OCI-LY7 (cell line): ENCODE results near the gene NARS2. TPM values are rescaled to one million over a fixed set of nuclear protein-coding genes. Genes with fewer than 3 reads are reported as not detected.

Experiments used
- BruUV-seq: library from RNA; stranded (reverse); fragments of 400-500 nt; replicated peaks from 2 replicates; lab custom pipeline; 2021; lab: Mats Ljungman, UMichigan
- CTCF ChIA-PET: fragments of 300-600 bp; sonication (Branson Sonifier 250); formaldehyde crosslinking; loops from one replicate; lab custom pipeline; 2022; ENCODE audit warnings: antibody characterized with exemption; ENCODE audit not compliant: unreplicated experiment; lab: Charles Lee
- POLR2A ChIA-PET: fragments of 300-600 bp; sonication (Branson Sonifier 250); formaldehyde crosslinking; loops from one replicate; lab custom pipeline; 2022; ENCODE audit warnings: antibody characterized with exemption; lab: Charles Lee
- DNase-seq: peaks from one replicate; pipeline ENCODE4 v3.0.0-alpha.2; 2015; ENCODE audit warnings: low spot score
- H2AFZ ChIP-seq: fragments of 200-600 bp; sonication (generic), shearing (Covaris generic); 2 replicates; pipeline ENCODE4 v1.6.1; 2014; ENCODE audit warnings: mild to moderate bottlenecking, antibody characterized with exemption, low read length, moderate library complexity
- H3K27ac ChIP-seq: fragments of 200-600 bp; sonication (generic); 2 replicates; pipeline ENCODE4 v1.5.1; 2014; ENCODE audit warnings: mixed run types, low read depth, mild to moderate bottlenecking, moderate library complexity, low read length, inconsistent platforms; ENCODE audit not compliant: poor library complexity, severe bottlenecking
- H3K36me3 ChIP-seq: fragments of 200-600 bp; sonication (generic); 2 replicates; pipeline ENCODE4 v1.6.1; 2014; ENCODE audit warnings: mild to moderate bottlenecking, antibody characterized with exemption, low read length, moderate library complexity, mixed read lengths; ENCODE audit not compliant: insufficient read depth
- H3K4me1 ChIP-seq: fragments of 200-600 bp; sonication (generic); 2 replicates; pipeline ENCODE4 v1.5.1; 2014; ENCODE audit warnings: mild to moderate bottlenecking, low read length; ENCODE audit not compliant: insufficient read depth, poor library complexity, severe bottlenecking
- H3K4me2 ChIP-seq: fragments of 200-600 bp; sonication (generic); 2 replicates; pipeline ENCODE4 v1.6.1; 2014; ENCODE audit warnings: mild to moderate bottlenecking, low read length
- H3K4me3 ChIP-seq: fragments of 200-600 bp; sonication (generic); 2 replicates; pipeline ENCODE4 v1.5.1; 2014; ENCODE audit warnings: mild to moderate bottlenecking, low read depth, low read length; ENCODE audit not compliant: poor library complexity, severe bottlenecking
- H3K79me2 ChIP-seq: fragments of 200-600 bp; sonication (generic); 2 replicates; pipeline ENCODE4 v1.6.1; 2016; ENCODE audit warnings: low read depth, mild to moderate bottlenecking, low read length, moderate library complexity, mixed read lengths; ENCODE audit not compliant: insufficient read depth
- H3K9me2 ChIP-seq: fragments of 200-600 bp; sonication (generic); 2 replicates; pipeline ENCODE4 v1.6.1; 2016; ENCODE audit warnings: mild to moderate bottlenecking, low read length, mixed read lengths; ENCODE audit not compliant: insufficient read depth
- H3K9me3 ChIP-seq: fragments of 200-600 bp; sonication (generic); 2 replicates; pipeline ENCODE4 v1.6.1; 2014; ENCODE audit warnings: mild to moderate bottlenecking, mixed run types, low read length, mixed read lengths
- H4K20me1 ChIP-seq: fragments of 200-600 bp; sonication (generic); 2 replicates; pipeline ENCODE4 v1.6.1; 2014; ENCODE audit warnings: mild to moderate bottlenecking, antibody characterized with exemption, low read length, moderate library complexity, mixed read lengths; ENCODE audit not compliant: insufficient read depth
- EZH2phosphoT487 ChIP-seq: fragments of 200-600 bp; sonication (generic); IDR thresholded peaks from 2 replicates; pipeline ENCODE4 v1.6.1; 2018; ENCODE audit warnings: low read depth, borderline replicate concordance, mild to moderate bottlenecking, mixed run types, antibody characterized with exemption, low read length, moderate library complexity, mixed read lengths
- intact Hi-C: fragments of 100-400 bp; cut with micrococcal nuclease; formaldehyde crosslinking; loops from one replicate; pipeline ENCODE4 v1.10.0; 2022; ENCODE audit not compliant: unreplicated experiment
- total RNA-seq, 2 experiments: library from RNA; depleted of rRNA in 1 of 2; stranded (reverse); fragments of >200 nt in 1 of 2; shearing (Covaris generic) in 1 of 2; gene quantifications; 2 replicates each; pipeline ENCODE4 v1.2.3, GENCODE V29; 2014 to 2022
- TF ChIP-seq, protein P1 (sequence below): fragments of 200-600 bp; sonication (generic); conservative IDR thresholded peaks from 2 replicates; pipeline ENCODE4 v1.5.1; 2014; ENCODE audit warnings: mild to moderate bottlenecking, antibody characterized with exemption, low read length, moderate library complexity, mixed read lengths

NARS2 gene
- total RNA-seq, 2 experiments from 2014 or later: 28.1 to 29.2 TPM

GRCh38 chr11:78428266-78428636 lies 146.4 kb downstream of the NARS2 start:
- no peak for DNase-seq
- intact Hi-C loops: no loop called here
- no peaks in the 10 kb centered on the region for H3K9me3 ChIP-seq
- no peak overlapping the region for H3K27ac ChIP-seq
- CTCF ChIA-PET: no interaction called here
- H3K36me3 ChIP-seq: no peaks in the 10 kb centered on the region
- POLR2A ChIA-PET: interaction anchor here (0.5 to 2.0 kb wide), 3 partner anchors 11 to 560 kb away, joined by 4 to 6 read pairs (median 4); partner anchors contain the start of gene NARS2
- H2AFZ ChIP-seq: peak overlapping the region; percentile 15; the same call in 1 of the 2 replicates
- no TSS peak for BruUV-seq
- H3K4me1 ChIP-seq: peaks cover 35% of the 10 kb centered on the region
- H3K4me3 ChIP-seq: no peak overlapping the region
- H3K9me2 ChIP-seq: no peaks in the 10 kb centered on the region
- peak overlapping the region; percentile 27; the same call in 1 of the 2 replicates for H3K4me2 ChIP-seq
- TF ChIP-seq, protein P1, sequence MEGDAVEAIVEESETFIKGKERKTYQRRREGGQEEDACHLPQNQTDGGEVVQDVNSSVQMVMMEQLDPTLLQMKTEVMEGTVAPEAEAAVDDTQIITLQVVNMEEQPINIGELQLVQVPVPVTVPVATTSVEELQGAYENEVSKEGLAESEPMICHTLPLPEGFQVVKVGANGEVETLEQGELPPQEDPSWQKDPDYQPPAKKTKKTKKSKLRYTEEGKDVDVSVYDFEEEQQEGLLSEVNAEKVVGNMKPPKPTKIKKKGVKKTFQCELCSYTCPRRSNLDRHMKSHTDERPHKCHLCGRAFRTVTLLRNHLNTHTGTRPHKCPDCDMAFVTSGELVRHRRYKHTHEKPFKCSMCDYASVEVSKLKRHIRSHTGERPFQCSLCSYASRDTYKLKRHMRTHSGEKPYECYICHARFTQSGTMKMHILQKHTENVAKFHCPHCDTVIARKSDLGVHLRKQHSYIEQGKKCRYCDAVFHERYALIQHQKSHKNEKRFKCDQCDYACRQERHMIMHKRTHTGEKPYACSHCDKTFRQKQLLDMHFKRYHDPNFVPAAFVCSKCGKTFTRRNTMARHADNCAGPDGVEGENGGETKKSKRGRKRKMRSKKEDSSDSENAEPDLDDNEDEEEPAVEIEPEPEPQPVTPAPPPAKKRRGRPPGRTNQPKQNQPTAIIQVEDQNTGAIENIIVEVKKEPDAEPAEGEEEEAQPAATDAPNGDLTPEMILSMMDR: no peak
- no peak for TF ChIP-seq EZH2phosphoT487
- 0 out of 2 replicates have a peak, but pooled peaks cover 3% of the 10 kb centered on the region for H4K20me1 ChIP-seq
- no peaks in the 10 kb centered on the region for H3K79me2 ChIP-seq

DNA sequence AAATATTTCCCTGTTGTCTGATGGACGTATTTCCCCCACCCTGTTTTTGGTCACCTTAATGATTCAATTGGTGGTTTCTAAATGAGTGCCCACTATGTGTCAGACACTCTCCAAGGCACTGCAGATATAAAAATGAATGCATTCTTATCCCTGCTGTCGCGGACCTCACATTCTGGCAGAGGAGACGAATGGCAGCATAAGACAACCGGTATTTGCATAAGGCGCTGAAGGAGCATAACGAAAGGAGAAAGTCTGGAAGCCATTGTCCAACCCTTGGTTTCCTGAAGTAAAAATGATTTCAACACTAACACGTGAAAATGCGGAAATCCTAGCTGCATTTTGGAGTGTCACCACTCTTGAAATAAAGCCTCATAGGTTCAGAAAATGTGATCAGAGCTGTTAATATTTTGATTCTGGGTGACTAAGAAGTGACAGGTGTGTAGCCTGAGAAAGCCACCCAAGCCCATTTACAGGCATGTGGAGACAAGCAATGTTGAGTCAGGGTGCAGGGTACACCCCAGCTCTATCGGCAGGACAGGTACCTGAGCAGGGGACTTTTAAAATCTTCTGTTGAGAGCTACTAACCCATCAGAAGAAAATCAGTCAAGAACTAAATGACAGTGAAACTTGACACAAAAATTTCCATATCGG lies 146.9 kb downstream of the NARS2 start:
- peak overlapping the region; percentile 27; the same call in 1 of the 2 replicates for H3K4me2 ChIP-seq
- H3K27ac ChIP-seq: no peak overlapping the region
- ChIA-PET POLR2A (interaction anchor here (1.1 to 2.0 kb wide), 2 partner anchors 12 to 147 kb away, joined by 4 read pairs; partner anchors contain the start of gene NARS2), CTCF (no interaction called here)
- intact Hi-C loops: no loop called here
- TF ChIP-seq EZH2phosphoT487: no peak
- TF ChIP-seq, protein P1: no peak
- H2AFZ ChIP-seq: peak overlapping the region; percentile 15; the same call in 1 of the 2 replicates
- BruUV-seq: no TSS peak
- no peaks in the 10 kb centered on the region for H3K79me2 ChIP-seq
- no peaks in the 10 kb centered on the region for H3K9me3 ChIP-seq
- H3K4me1 ChIP-seq: peaks cover 35% of the 10 kb centered on the region
- no peak for DNase-seq
- H3K4me3 ChIP-seq: no peak overlapping the region
- no peaks in the 10 kb centered on the region for H3K36me3 ChIP-seq
- H4K20me1 ChIP-seq: 0 out of 2 replicates have a peak, but pooled peaks cover 3% of the 10 kb centered on the region
- H3K9me2 ChIP-seq: no peaks in the 10 kb centered on the region

DNA sequence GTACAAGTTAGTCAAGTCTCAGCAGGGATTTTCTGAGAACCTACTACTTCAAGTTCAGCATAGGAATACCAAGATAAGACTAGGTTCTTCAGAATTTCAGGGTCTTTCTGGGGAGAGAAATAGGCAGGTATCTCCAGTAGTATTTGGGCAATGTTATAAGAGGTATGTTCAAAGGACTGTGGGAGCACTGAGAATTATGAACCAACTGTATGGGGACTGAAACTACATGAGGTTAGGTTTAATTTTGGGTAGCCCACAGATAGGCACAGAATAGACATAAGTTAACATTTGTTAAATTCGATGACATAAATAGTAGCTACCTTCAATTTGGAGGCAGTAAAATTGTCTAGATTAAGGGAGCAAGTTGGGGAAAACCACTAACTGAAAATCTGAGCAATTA lies 147.8 kb downstream of the NARS2 start:
- intact Hi-C loops: no loop called here
- no peak overlapping the region for H3K4me3 ChIP-seq
- no peak overlapping the region for H3K4me2 ChIP-seq
- POLR2A ChIA-PET: interaction anchor here (0.6 to 0.8 kb wide), 2 partner anchors 10 to 416 kb away, joined by 3 to 5 read pairs; no protein-coding TSS in a partner anchor
- DNase-seq: no peak
- no peak overlapping the region for H2AFZ ChIP-seq
- H3K36me3 ChIP-seq: no peaks in the 10 kb centered on the region
- no peaks in the 10 kb centered on the region for H3K9me2 ChIP-seq
- TF ChIP-seq, protein P1: no peak
- TF ChIP-seq EZH2phosphoT487: no peak
- H3K9me3 ChIP-seq: no peaks in the 10 kb centered on the region
- H4K20me1 ChIP-seq: 0 out of 2 replicates have a peak, but pooled peaks cover 3% of the 10 kb centered on the region
- no peak overlapping the region for H3K27ac ChIP-seq
- BruUV-seq: no TSS peak
- CTCF ChIA-PET: interaction anchor here (0.7 kb wide), 1 partner anchor 231 kb away, joined by 3 read pairs; no protein-coding TSS in a partner anchor
- H3K79me2 ChIP-seq: no peaks in the 10 kb centered on the region
- peaks cover 35% of the 10 kb centered on the region for H3K4me1 ChIP-seq
